Peyer's patch (tissue), 4 donors: ENCODE measurements around the gene VGLL4. TPM values are rescaled to one million over a fixed set of nuclear protein-coding genes. Genes with fewer than 3 reads are reported as not detected.

Experiments
- DNase-seq, 3 donors: peaks; one replicate each; pipeline ENCODE4 v3.0.0-alpha.2; 2017 to 2019
- H3K27ac ChIP-seq, 4 donors: fragments of 200-600 bp; sonication (generic); one replicate each; pipeline ENCODE4 v1.5.1; 2016 to 2019
- H3K27me3 ChIP-seq, 2 donors: fragments of 200-600 bp; sonication (generic); one replicate each; pipeline ENCODE4 v1.5.1; 2019
- H3K36me3 ChIP-seq, 3 donors: fragments of 200-600 bp; sonication (generic); one replicate each; pipeline ENCODE4 v1.5.1; 2016 to 2019
- H3K4me1 ChIP-seq, 4 donors: fragments of 200-600 bp; sonication (generic); one replicate each; pipeline ENCODE4 v1.5.1; 2016 to 2019
- H3K4me3 ChIP-seq, 4 donors: fragments of 200-600 bp; sonication (generic); 1 replicate in 3 of 4; 2 replicates in 1 of 4; pipeline ENCODE4 v1.5.1; 2016 to 2019; ENCODE audit warnings: mild to moderate bottlenecking in 1 of 4
- H3K9me3 ChIP-seq, 4 donors: fragments of 200-600 bp; sonication (generic); one replicate each; pipeline ENCODE4 v1.5.1; 2016 to 2019; ENCODE audit warnings: mild to moderate bottlenecking in 1 of 4
- CTCF ChIP-seq, 6 experiments: fragments of 450-650 bp in 4 of 6; fragments of 200-600 bp in 2 of 6; sonication (generic) in 1 of 6; IDR thresholded peaks; one replicate each; pipeline ENCODE4 v1.5.1; 2017 to 2019; ENCODE audit warnings: antibody characterized with exemption in 6 of 6, mild to moderate bottlenecking in 3 of 6, moderate library complexity in 1 of 6
- POLR2A ChIP-seq, 2 donors: fragments of 450-650 bp; IDR thresholded peaks; one replicate each; pipeline ENCODE4 v1.5.1; 2017; ENCODE audit warnings: antibody characterized with exemption in 2 of 2, mild to moderate bottlenecking in 2 of 2, moderate library complexity in 2 of 2
- total RNA-seq, 4 donors: library from RNA; depleted of rRNA; stranded (reverse); fragments of >200 nt; gene quantifications; one replicate each; pipeline ENCODE4 v1.1.0, GENCODE V29; 2016

The VGLL4 gene
- total RNA-seq, 4 donors from 2014 or later, result 41.7 to 66.7 (median 59.4) TPM

DNA sequence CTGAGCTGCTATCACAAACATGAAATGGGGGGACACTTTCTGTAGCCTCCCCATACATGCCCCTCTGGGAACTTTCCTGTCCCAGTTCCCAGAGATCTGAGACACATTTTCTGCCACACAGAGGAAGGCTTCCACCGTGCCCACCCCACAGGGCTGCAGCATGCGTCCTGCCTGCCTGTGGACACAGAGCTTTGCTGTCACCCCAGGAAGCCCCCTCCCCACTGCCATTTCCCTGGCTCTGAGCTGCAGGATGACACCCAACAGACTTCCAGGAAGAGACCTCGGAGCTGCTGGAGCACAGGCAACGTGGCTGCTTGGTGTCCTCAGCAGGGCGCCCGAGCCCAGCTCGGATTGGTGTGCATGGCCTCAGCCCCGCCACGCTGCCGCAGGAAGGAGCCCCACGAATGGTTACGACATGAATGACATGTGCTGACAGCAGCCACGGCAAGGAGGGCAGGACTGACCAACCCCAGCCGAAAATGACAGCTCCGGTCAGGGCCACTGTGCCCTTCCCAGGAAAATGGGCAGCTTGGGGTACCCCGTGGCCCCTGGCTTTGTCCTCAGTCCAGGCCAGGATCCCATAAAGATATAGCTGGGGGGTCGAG, 81.3 kb downstream of the VGLL4 start:
- Histone ChIP-seq H3K27me3 (no peaks in the 10 kb centered on the region), H3K36me3 (peaks cover 0 to 50% (median 0%) of the 10 kb centered on the region in 3 donors), H3K27ac (no peak overlapping the region), H3K4me3 (no peak overlapping the region), H3K4me1 (peaks cover 0 to under 1% (median 0%) of the 10 kb centered on the region in 4 donors), H3K9me3 (no peaks in the 10 kb centered on the region)
- TF ChIP-seq CTCF (IDR thresholded peaks at IDR 0.05) (no peak), POLR2A (IDR thresholded peaks at IDR 0.05) (no peak)
- no peak for DNase-seq

DNA sequence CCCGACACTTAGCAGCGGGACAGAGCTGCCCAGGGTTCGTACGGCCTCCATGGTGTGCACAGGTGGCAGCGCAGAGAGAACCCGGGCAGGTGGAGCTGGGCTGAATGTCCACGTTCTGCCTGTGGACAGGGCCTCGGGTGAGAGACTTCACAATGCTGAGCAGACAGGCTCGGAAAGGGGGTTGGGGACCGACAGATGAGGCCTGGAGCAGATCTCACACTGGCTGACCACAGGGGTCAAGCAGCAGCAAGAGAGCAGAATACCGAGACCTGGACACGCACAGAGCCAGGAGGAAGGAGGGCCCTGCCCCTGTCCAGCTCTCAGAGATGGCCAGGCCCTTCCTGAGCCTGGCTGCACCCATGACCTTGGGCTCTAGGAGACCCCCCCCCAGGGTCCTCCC, 83.0 kb downstream of the VGLL4 start:
- H3K36me3 ChIP-seq, result peaks cover 0 to 53% (median 0%) of the 10 kb centered on the region in 3 donors

GRCh38 chr3:11559816-11560633, 83.7 kb downstream of the VGLL4 start:
- no peak for TF ChIP-seq POLR2A (IDR thresholded peaks at IDR 0.05)
- TF ChIP-seq CTCF (IDR thresholded peaks at IDR 0.05), result no peak
- Histone ChIP-seq H3K4me3 (no peak overlapping the region), H3K27ac (peak overlapping the region in 2 of 4 donors; percentile 10 to 35), H3K4me1 (peaks cover 0 to 8% (median 0%) of the 10 kb centered on the region in 4 donors), H3K36me3 (peaks cover 0 to 54% (median 0%) of the 10 kb centered on the region in 3 donors), H3K9me3 (no peaks in the 10 kb centered on the region), H3K27me3 (no peaks in the 10 kb centered on the region)
- DNase-seq, result no peak

More for the DNA sequence above, 83.0 kb downstream of the VGLL4 start:
- Histone ChIP-seq H3K27me3 (no peaks in the 10 kb centered on the region), H3K9me3 (no peaks in the 10 kb centered on the region), H3K4me3 (no peak overlapping the region), H3K4me1 (peaks cover 0 to 8% (median 0%) of the 10 kb centered on the region in 4 donors), H3K27ac (no peak overlapping the region)
- no peak for TF ChIP-seq POLR2A (IDR thresholded peaks at IDR 0.05)
- no peak for TF ChIP-seq CTCF (IDR thresholded peaks at IDR 0.05)
- no peak for DNase-seq

DNA sequence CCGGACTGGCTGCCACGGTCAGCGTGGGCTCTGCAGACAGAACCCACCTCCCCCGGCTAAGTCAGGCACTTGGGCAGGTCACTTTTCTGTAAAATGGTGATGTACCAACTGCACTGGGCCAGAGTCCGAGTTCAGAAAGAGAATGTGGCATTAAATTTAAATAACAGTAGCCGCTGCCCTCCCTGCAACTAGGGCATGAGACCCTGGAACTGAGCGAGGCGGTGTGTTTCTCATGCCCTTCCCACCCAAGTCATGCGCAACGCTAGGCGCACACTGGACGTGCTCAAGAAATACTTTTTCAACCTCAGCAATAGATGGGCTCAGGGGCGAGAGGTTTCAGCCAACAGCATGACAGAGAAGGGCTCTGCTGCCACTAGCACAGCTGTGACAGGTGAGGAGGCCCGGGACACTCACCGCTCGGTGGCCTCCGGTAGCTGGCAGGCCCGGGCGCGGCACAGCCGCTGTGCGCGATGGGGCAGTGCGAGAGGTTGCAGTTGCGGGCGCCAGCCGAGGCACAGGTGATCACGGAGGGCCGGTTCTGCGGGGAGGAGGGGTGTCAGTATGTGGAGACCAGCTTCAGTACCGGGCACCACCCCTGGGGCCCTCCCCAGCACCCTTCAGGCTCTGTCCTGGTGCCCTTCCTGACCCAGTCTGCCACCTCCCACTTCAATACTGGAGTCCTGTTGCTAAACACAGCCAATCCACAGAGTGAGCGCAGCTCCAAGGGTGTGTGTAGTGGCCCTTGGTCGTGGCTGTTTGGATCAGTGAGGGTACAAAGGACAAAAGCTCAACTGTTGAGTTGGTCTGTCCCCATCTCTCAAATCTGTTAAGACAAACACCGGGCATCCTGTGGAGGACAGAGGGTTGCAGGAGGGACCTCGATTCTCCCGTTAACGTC, 84.5 kb downstream of the VGLL4 start:
- no peaks in the 10 kb centered on the region for H3K27me3 ChIP-seq
- H3K4me1 ChIP-seq, result peaks cover 0 to 8% (median 0%) of the 10 kb centered on the region in 4 donors
- no peaks in the 10 kb centered on the region for H3K9me3 ChIP-seq
- H3K4me3 ChIP-seq, result no peak overlapping the region
- H3K27ac ChIP-seq, result peak overlapping the region in 2 of 4 donors; percentile 10 to 35
- DNase-seq, result no peak
- H3K36me3 ChIP-seq, result peaks cover 0 to 48% (median 0%) of the 10 kb centered on the region in 3 donors
- TF ChIP-seq CTCF (IDR thresholded peaks at IDR 0.05), result no peak
- TF ChIP-seq POLR2A (IDR thresholded peaks at IDR 0.05), result no peak

- no peaks in the 10 kb centered on the region for H3K27me3 ChIP-seq
- TF ChIP-seq POLR2A (IDR thresholded peaks at IDR 0.05), result no peak
- TF ChIP-seq CTCF (IDR thresholded peaks at IDR 0.05), result no peak
- H3K9me3 ChIP-seq, result no peaks in the 10 kb centered on the region
- H3K36me3 ChIP-seq, result peaks cover 0 to 41% (median 0%) of the 10 kb centered on the region in 3 donors
- H3K4me1 ChIP-seq, result peaks cover 0 to 8% (median 0%) of the 10 kb centered on the region in 4 donors
- H3K4me3 ChIP-seq, result no peak overlapping the region
- H3K27ac ChIP-seq, result peak overlapping the region in 1 of 4 donors; percentile 35
- DNase-seq, result no peak
Measured at GRCh38 chr3:11558411-11558903, 85.3 kb downstream of the VGLL4 start.
